Mononuclear cell (primary cell): ENCODE measurements around the gene ZBTB2. TPM values are rescaled to one million over a fixed set of nuclear protein-coding genes. Genes with fewer than 3 reads are reported as not detected.

ENCODE experiments used
- H3K27me3 ChIP-seq: 2 replicates; pipeline ENCODE4 v1.6.0; 2011; ENCODE audit warnings: low read length, control low read depth; ENCODE audit not compliant: insufficient read depth
- H3K4me1 ChIP-seq: 2 replicates; pipeline ENCODE4 v1.5.1; 2011; ENCODE audit warnings: mild to moderate bottlenecking, low read length, control low read depth; ENCODE audit not compliant: insufficient read depth
- H3K4me3 ChIP-seq: 2 replicates; pipeline ENCODE4 v1.5.1; 2011; ENCODE audit warnings: mild to moderate bottlenecking, low read length, moderate library complexity
- H3K9me3 ChIP-seq: 2 replicates; pipeline ENCODE4 v1.5.1; 2011; ENCODE audit warnings: low read depth, mild to moderate bottlenecking, control low read depth, low read length
- total RNA-seq: library from RNA; depleted of rRNA; stranded (reverse); fragments of >200 nt; gene quantifications from one replicate; pipeline ENCODE4 v1.2.3, GENCODE V29; 2012

The ZBTB2 gene, protein sequence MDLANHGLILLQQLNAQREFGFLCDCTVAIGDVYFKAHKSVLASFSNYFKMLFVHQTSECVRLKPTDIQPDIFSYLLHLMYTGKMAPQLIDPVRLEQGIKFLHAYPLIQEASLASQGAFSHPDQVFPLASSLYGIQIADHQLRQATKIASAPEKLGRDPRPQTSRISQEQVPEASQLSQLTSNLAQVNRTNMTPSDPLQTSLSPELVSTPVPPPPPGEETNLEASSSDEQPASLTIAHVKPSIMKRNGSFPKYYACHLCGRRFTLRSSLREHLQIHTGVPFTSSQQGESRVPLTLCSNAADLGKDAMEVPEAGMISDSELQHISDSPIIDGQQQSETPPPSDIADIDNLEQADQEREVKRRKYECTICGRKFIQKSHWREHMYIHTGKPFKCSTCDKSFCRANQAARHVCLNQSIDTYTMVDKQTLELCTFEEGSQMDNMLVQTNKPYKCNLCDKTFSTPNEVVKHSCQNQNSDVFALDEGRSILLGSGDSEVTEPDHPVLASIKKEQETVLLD
- 30.2 TPM for total RNA-seq

DNA sequence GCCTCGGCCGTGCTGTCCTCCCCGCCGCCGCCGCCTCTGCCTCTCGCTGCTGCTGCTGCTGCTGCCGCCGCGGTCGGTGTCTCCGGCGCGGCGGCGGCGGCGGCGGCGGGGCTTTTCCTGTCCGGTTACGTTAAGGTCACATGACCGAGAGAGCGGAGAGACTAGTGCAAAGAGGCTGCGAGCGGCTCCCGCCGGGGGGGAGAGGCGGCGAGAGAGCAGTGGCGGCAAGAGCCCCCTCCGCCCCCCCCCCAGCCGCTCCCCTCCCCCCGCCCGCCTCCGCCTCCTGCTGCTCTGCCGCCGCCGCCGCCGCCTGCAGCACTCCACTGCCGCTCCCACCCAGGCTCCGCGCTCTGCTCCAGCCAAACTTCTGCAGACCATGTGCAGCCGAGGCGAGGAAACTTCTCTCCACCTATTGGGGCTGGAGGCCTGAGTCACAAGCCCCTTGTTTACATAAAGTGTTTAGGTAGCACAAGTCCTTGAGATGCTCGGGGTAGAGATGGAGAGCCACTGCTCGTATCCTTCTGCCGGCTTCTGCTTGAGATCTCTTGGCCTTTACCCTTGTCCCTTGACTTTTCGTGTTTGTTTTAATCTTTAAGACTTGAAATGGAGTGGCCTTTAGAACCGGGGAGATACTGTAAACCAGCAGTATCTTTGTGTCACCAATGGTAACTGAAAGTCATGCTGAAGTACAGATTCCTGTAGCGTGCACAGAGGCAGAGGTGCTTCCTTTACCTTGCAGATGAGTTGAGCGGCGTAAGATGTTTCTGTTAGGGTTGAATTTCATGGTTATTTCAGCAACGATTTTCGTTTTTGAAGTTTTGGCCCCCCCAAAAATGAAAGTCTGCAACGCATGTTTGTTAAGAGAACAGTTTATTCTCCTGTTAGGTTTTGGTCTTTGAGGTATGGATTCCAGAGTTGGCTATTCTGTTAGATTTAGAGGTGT, at the start of gene ZBTB2:
TSS of gene ZBTB2 (minus strand) at position 89 of the 943 bp plus-strand sequence. CDS start 17,922 bp downstream, outside the sequence.
- Histone ChIP-seq H3K4me1 (peaks cover 52% of the 10 kb centered on the region), H3K27me3 (no peaks in the 10 kb centered on the region), H3K4me3 (peak within 1 kb of the TSS; percentile 71), H3K9me3 (no peaks in the 10 kb centered on the region)

DNA sequence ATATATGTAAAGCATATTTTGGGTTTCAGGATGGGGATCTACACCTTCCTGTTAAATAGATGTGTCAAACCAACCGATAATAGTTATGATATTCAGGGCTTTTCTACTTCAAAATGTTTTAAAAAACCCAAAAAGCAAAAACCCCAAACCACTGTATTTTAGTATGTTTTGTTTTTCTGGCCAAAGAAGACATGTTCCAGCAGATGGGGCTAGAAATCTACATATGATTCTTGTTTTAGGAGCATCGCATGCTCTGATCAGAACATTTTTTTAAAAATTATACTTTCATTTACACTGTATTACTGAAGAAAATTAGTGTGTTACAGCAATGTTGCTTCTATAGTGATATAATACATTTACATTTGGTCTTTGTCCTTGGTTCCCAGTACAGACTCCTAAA, 49.6 kb upstream of the ZBTB2 start:
- no peaks in the 10 kb centered on the region for H3K9me3 ChIP-seq
- no peak overlapping the region for H3K4me3 ChIP-seq
- H3K4me1 ChIP-seq: peaks cover 8% of the 10 kb centered on the region
- H3K27me3 ChIP-seq: no peaks in the 10 kb centered on the region

DNA sequence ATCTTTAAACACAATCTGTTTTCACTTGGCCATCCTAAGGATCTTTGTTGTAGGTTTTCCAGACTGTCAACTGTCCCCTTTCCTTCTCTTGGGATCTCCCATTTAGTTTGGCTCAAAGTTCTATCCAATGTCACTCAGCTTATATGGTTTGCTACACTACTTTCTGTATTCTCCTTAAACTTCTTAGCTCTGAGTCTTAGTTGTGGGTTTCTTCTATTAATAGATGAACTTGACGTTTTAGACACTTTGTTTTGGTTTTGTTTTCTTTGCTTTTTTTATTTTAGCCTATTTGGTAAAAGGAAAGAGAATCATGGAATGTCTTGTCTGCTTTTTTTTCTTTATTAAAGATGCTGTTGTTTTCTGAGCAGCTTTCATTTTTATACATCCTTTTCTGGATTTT, 49.1 kb upstream of the ZBTB2 start:
- no peaks in the 10 kb centered on the region for H3K9me3 ChIP-seq
- H3K4me3 ChIP-seq: no peak overlapping the region
- H3K27me3 ChIP-seq: no peaks in the 10 kb centered on the region
- H3K4me1 ChIP-seq: peaks cover 8% of the 10 kb centered on the region

GRCh38 chr6:151437401-151437800, 46.0 kb upstream of the ZBTB2 start:
- Histone ChIP-seq H3K27me3 (no peaks in the 10 kb centered on the region), H3K9me3 (no peaks in the 10 kb centered on the region), H3K4me1 (peaks cover 8% of the 10 kb centered on the region), H3K4me3 (no peak overlapping the region)

- no peaks in the 10 kb centered on the region for H3K9me3 ChIP-seq
- no peaks in the 10 kb centered on the region for H3K27me3 ChIP-seq
- peaks cover 7% of the 10 kb centered on the region for H3K4me1 ChIP-seq
- H3K4me3 ChIP-seq: no peak overlapping the region
These were observed 45.4 kb upstream of the ZBTB2 start for GRCh38 chr6:151436802-151437201.

DNA sequence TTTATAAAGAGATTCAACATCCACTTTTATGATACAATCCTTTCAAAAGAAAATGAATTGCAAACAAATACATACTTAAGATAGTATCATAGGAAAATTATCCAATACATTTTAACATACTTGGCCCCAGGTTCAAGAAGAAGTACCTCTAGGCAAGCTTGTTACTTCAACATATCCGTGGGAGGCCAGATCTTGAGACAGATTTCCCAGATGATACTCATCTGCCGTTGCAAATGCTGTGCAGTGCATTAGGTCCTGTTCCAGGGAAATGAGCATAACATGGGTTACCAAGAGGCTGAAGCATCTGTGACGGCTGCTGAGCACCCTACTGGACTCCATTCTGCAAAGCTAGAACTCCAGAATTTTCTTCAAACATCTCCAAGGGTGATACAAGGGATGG, 44.9 kb upstream of the ZBTB2 start:
- H3K4me3 ChIP-seq: no peak overlapping the region
- peaks cover 2% of the 10 kb centered on the region for H3K4me1 ChIP-seq
- no peaks in the 10 kb centered on the region for H3K9me3 ChIP-seq
- H3K27me3 ChIP-seq: no peaks in the 10 kb centered on the region

- no peaks in the 10 kb centered on the region for H3K27me3 ChIP-seq
- H3K9me3 ChIP-seq: no peaks in the 10 kb centered on the region
- H3K4me3 ChIP-seq: no peak overlapping the region
- no peaks in the 10 kb centered on the region for H3K4me1 ChIP-seq
These were observed 43.0 kb upstream of the ZBTB2 start for GRCh38 chr6:151434369-151434768.

GRCh38 chr6:151432651-151433050, 41.3 kb upstream of the ZBTB2 start:
- Histone ChIP-seq H3K9me3 (no peaks in the 10 kb centered on the region), H3K4me3 (no peak overlapping the region), H3K4me1 (no peaks in the 10 kb centered on the region), H3K27me3 (no peaks in the 10 kb centered on the region)

DNA sequence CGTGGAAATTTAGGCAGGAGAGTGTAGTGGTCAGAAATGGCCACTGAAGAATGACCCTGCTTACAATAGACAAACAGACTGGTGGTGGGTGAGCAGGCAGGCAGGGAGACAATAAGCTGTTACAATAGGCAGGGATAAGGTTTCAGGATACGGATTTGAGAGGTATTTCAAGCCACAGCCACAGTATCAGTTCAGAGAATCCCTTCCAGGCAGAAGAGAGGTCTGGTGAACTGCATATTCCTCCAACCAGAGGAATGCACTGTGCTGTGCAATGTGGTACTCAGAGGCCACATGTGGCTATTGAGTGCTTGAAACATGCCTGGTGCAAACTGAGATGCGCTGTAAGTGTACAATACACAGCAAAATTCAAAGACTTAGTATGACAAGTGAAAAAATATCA, 40.0 kb upstream of the ZBTB2 start:
- no peaks in the 10 kb centered on the region for H3K4me1 ChIP-seq
- H3K4me3 ChIP-seq: no peak overlapping the region
- no peaks in the 10 kb centered on the region for H3K27me3 ChIP-seq
- H3K9me3 ChIP-seq: no peaks in the 10 kb centered on the region

DNA sequence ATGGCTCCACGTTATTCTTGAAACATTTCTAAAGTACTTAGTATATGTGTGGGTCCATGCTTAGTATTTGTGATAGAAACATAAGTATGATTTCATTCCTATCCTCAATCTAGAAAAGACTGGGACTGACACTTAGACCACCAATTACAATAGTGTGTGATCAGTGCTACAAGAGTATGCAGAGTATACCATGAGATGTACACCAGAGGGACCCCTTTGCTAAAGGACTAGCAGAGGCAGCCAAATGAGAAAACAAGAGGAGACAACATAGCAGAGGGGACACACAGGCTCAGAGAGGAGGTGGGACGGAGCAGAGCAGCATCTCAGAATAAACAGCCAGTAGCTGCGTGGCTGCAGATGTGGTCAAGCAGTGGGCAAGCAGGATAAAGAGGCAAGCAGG, 39.5 kb upstream of the ZBTB2 start:
- no peaks in the 10 kb centered on the region for H3K9me3 ChIP-seq
- H3K4me1 ChIP-seq: no peaks in the 10 kb centered on the region
- no peaks in the 10 kb centered on the region for H3K27me3 ChIP-seq
- H3K4me3 ChIP-seq: no peak overlapping the region

DNA sequence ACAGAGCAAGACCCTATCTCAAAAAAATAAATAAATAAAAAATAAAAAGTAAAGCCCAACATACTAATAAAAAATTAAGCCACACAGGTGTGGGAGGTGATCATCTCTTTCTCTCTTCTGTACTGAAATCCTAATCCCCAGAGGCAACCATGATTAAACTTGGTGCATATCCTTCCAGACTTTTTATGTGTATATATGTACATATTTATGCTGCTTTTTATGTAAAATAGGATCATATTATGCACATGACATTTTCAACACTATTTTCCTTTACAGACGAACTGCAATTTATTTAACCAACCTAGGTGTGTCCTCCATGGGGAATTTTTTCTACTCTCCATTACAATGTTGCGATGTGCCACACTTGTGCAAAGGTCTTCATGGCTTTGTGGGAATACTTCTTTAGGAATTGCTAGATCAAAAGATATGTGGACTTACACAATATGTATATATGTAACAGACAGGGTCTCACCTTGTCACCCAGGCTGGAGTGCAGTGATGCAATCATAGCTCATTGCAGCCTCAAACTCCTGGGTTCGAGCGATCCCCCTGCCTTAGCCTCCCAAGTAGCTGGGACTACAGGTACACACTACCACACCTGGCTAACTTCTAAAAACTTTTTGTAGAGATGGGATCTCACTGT, 36.9 kb upstream of the ZBTB2 start:
- Histone ChIP-seq H3K4me1 (no peaks in the 10 kb centered on the region), H3K4me3 (no peak overlapping the region), H3K27me3 (no peaks in the 10 kb centered on the region), H3K9me3 (no peaks in the 10 kb centered on the region)

GRCh38 chr6:151425561-151425960, 34.2 kb upstream of the ZBTB2 start:
- Histone ChIP-seq H3K27me3 (no peaks in the 10 kb centered on the region), H3K4me1 (no peaks in the 10 kb centered on the region), H3K4me3 (no peak overlapping the region), H3K9me3 (no peaks in the 10 kb centered on the region)

- H3K4me3 ChIP-seq: no peak overlapping the region
- H3K27me3 ChIP-seq: no peaks in the 10 kb centered on the region
- H3K4me1 ChIP-seq: no peaks in the 10 kb centered on the region
- H3K9me3 ChIP-seq: no peaks in the 10 kb centered on the region
These were observed 31.6 kb upstream of the ZBTB2 start for GRCh38 chr6:151422981-151423380.

- Histone ChIP-seq H3K4me1 (peaks cover 16% of the 10 kb centered on the region), H3K9me3 (no peaks in the 10 kb centered on the region), H3K27me3 (no peaks in the 10 kb centered on the region), H3K4me3 (no peak overlapping the region)
These were observed 26.1 kb upstream of the ZBTB2 start for GRCh38 chr6:151417477-151417876.
